Stimulated activated memory B cell treated with anti-CD40 and anti-IgM and Interleukin-4, amounts not matched to agents 10 μg/mL and 1 μg/mL and 100 μg/mL, for 72 hours (primary cell): ENCODE measurements around the gene ADIRF.
A peak's percentile ranks its signal among the peaks of the same experiment; 100 is the strongest.
"Not testable (repeated sequence)": the region's sequence is repeated elsewhere in the genome, so short reads cannot be mapped to it uniquely, and the experiment has no call there.

ENCODE experiments used
- ATAC-seq: fragments of 150-1000 bp; cut with Tn5 transposase; 2 replicates; pipeline ENCODE4 v1.10.0; 2021
- H3K27ac Mint-ChIP-seq: one replicate; pipeline ENCODE4 v1.8.0; 2022; ENCODE audit warnings: mild to moderate bottlenecking, mixed read lengths
- H3K27me3 Mint-ChIP-seq: one replicate; pipeline ENCODE4 v1.8.0; 2022; ENCODE audit warnings: mixed read lengths
- H3K36me3 Mint-ChIP-seq: one replicate; pipeline ENCODE4 v1.8.0; 2022; ENCODE audit warnings: mixed read lengths
- H3K4me1 Mint-ChIP-seq: one replicate; pipeline ENCODE4 v1.8.0; 2022; ENCODE audit warnings: mixed read lengths
- H3K4me3 Mint-ChIP-seq: one replicate; pipeline ENCODE4 v1.8.0; 2022; ENCODE audit warnings: mild to moderate bottlenecking, moderate library complexity, mixed read lengths
- H3K9me3 Mint-ChIP-seq: one replicate; pipeline ENCODE4 v1.8.0; 2022; ENCODE audit warnings: mixed read lengths

Gene ADIRF

DNA sequence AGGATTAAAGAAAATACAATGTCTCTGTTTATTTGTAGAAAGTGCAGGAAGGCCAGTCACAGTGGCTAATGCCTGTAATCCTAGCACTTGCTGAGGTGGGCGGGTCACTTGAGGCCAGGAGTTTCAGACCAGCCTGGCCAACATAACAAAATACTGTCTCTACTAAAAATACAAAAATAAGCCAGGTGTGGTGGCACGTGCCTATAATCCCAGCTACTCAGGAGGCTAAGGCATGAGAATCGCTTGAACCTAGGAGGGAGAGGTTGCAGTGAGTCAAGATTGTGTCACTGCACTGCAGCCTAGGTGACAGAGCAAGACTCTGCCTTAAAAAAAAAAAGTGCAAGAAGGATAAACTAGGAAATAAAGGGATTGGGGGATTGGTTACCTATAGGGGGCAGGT lies 10.2 kb downstream of the ADIRF start:
- not testable (repeated sequence) for H3K36me3 Mint-ChIP-seq, H3K27me3 Mint-ChIP-seq, ATAC-seq, H3K27ac Mint-ChIP-seq, H3K9me3 Mint-ChIP-seq, H3K4me3 Mint-ChIP-seq, H3K4me1 Mint-ChIP-seq

DNA sequence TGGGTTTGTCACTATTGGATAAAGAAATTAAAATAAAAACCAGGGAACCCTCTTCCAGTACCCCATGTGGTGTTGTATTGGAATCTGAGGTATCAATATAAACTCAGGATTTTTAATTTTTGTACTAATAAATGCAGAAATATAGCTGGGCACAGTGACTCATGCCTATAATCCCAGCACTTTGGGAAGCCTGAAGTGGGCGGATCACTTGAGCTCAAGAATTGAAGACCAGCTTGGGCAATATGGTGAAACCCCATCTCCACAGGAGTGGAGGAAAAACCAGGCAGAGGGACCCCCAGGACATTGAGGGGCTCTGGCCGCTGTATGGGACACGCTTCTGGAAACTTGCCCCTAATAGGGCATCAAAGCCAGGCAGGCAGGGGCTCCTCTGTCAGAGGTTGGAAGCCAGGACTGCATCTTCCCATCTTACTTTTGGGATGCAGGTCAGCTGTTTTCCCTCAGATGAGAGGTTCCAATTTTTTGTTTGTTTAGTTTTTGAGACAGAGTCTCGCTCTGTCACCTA lies 11.1 kb downstream of the ADIRF start:
- ATAC-seq, result no peak
- Mint-ChIP-seq H3K9me3 (no peaks in the 10 kb centered on the region), H3K27me3 (no peaks in the 10 kb centered on the region), H3K4me3 (no peak overlapping the region), H3K27ac (no peak overlapping the region), H3K36me3 (no peaks in the 10 kb centered on the region), H3K4me1 (peaks cover 6% of the 10 kb centered on the region)

DNA sequence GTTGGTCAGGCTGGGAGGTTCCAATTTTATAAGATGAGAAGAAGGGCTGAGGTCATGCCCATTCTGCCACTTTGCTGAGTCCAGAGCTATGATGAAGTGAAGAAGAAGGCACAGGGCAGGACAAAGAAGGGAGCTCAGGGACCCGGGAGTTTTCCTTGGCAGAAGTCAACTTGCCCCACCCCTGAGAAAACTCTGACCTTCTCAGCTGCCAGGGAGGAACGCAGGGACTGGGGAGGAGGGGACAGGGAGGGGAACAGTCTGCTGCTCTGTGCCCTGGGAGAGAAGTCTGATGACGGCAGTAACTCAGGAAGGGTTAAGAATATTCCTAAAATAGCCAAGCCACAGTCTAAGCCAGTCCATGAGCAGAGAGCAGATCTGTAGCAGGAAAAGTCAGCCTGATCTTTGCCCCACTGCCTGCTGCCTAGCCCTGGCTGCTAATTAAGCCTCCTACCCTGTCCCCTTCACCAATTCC lies 11.7 kb downstream of the ADIRF start:
- Mint-ChIP-seq H3K4me1 (peaks cover 6% of the 10 kb centered on the region), H3K9me3 (no peaks in the 10 kb centered on the region), H3K4me3 (no peak overlapping the region), H3K36me3 (no peaks in the 10 kb centered on the region), H3K27ac (no peak overlapping the region), H3K27me3 (no peaks in the 10 kb centered on the region)
- ATAC-seq, result no peak

DNA sequence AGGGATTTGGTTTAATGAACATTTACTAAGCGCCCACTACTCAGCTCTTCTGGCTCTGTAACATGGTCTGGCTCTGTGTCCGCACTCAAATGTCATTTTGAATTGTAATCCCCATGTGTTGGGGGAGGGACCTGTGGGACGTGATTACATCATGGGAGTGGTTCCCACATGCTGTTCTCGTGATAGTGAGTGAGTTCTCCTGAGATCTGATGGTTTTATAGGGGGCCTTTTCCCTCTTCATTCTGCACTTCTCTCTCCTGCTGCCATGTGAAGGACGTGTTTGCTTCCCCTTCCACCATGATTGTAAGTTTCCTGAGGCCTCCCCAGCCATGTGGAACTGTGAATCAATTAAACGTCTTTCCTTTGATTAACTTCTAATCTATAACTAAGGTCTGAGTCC lies 12.7 kb downstream of the ADIRF start:
- not testable (repeated sequence) for H3K27ac Mint-ChIP-seq, H3K36me3 Mint-ChIP-seq, H3K27me3 Mint-ChIP-seq, ATAC-seq, H3K4me1 Mint-ChIP-seq, H3K9me3 Mint-ChIP-seq, H3K4me3 Mint-ChIP-seq

DNA sequence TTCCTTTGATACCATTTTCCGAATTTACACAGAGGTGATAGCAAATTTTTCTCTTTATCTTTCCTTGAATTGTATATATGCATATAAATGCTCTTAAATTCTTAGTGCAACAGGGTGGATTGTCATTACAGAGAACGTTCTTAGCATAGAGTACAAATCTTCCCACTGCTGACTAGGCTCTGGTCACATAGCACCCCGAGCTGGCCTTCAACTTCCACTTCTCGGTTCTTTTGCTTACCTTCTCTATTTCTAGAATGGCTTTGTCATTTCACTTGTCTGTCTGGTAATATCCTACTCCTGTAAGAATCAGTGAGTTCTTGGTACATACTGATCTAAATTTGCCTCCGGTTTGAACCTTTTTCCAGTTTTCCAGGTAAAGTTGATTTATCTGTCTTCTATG lies 13.4 kb downstream of the ADIRF start:
- H3K4me1 Mint-ChIP-seq, result peaks cover 6% of the 10 kb centered on the region
- H3K27ac Mint-ChIP-seq, result no peak overlapping the region
- H3K9me3 Mint-ChIP-seq, result no peaks in the 10 kb centered on the region
- no peaks in the 10 kb centered on the region for H3K27me3 Mint-ChIP-seq
- no peak for ATAC-seq
- no peaks in the 10 kb centered on the region for H3K36me3 Mint-ChIP-seq
- peak overlapping the region; percentile 21 for H3K4me3 Mint-ChIP-seq

DNA sequence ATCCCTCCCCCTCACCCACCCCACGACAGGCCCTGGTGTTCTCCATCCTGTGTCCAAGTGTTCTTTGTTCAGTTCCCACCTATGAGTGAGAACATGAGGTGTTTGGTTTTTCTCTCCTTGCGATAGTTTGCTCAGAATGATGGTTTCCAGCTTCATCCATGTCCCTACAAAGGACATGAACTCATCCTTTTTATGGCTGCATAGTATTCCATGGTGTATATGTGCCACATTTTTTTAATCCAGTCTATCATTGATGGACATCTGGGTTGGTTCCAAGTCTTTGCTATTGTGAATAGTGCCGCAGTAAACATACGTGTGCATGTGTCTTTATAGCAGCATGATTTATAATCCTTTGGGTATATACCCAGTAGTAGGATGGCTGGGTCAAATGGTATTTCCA lies 16.2 kb downstream of the ADIRF start:
- ATAC-seq, H3K27ac Mint-ChIP-seq, H3K27me3 Mint-ChIP-seq, H3K4me1 Mint-ChIP-seq, H3K36me3 Mint-ChIP-seq, H3K4me3 Mint-ChIP-seq, H3K9me3 Mint-ChIP-seq: not testable (repeated sequence)

DNA sequence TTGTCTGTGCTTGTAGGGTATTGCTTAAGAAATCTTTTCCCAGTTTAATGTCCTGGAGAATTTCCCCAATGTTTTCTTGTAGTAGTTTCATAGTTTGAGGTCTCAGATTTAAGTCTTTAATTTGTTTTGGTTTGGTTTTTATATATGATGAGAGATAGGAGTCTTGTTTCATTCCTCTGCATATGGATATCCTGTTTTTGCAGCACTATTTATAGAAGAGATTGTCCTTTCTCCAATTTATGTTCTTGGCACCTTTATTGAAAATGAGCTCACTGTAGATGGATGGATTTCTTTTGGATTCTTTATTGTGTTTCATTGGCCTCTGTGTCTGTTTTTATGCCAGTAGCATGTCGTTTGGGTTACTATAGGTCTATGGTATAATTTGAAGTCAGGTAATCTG lies 20.2 kb downstream of the ADIRF start:
- Mint-ChIP-seq H3K36me3 (no peaks in the 10 kb centered on the region), H3K27ac (no peak overlapping the region), H3K9me3 (no peaks in the 10 kb centered on the region), H3K4me3 (no peak overlapping the region), H3K27me3 (peaks cover 24% of the 10 kb centered on the region), H3K4me1 (no peaks in the 10 kb centered on the region)
- ATAC-seq, result no peak

DNA sequence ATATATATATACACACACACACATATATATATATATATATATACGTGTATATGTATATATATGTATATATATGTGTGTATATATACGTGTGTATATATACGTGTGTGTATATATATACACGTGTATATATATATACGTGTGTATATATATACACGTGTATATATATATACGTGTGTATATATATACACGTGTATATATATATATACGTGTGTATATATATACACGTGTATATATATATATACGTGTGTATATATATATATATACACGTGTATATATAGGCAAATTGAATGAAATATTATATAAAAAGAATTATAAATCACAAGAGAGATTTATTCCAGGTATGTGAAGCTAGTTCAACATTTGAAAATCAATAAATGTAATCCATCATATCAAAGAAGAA lies 23.1 kb downstream of the ADIRF start:
- not testable (repeated sequence) for H3K4me3 Mint-ChIP-seq, H3K4me1 Mint-ChIP-seq, ATAC-seq, H3K36me3 Mint-ChIP-seq, H3K9me3 Mint-ChIP-seq, H3K27ac Mint-ChIP-seq
- peaks cover 24% of the 10 kb centered on the region for H3K27me3 Mint-ChIP-seq

DNA sequence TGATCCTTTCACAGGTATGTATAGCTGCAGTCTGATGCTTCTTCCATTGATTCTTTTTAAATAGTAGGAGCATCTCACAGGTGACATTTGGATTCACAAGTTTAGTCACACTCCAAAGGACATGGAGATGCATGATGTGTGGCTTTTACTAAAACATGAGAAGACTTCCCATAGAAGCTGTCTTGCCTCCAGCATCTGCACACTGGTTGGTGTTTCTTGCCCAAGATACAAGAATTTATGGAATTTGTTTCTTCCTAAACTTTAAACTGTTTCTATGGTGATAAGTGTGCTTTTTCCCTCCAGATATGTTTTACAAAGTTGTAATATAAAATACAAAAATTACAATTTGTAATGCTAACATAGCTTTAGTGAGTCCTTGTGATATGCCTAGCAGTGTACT lies 24.2 kb downstream of the ADIRF start:
- no peak for ATAC-seq
- peaks cover 24% of the 10 kb centered on the region for H3K27me3 Mint-ChIP-seq
- no peak overlapping the region for H3K4me3 Mint-ChIP-seq
- H3K36me3 Mint-ChIP-seq, result no peaks in the 10 kb centered on the region
- no peaks in the 10 kb centered on the region for H3K9me3 Mint-ChIP-seq
- H3K27ac Mint-ChIP-seq, result no peak overlapping the region
- no peaks in the 10 kb centered on the region for H3K4me1 Mint-ChIP-seq

DNA sequence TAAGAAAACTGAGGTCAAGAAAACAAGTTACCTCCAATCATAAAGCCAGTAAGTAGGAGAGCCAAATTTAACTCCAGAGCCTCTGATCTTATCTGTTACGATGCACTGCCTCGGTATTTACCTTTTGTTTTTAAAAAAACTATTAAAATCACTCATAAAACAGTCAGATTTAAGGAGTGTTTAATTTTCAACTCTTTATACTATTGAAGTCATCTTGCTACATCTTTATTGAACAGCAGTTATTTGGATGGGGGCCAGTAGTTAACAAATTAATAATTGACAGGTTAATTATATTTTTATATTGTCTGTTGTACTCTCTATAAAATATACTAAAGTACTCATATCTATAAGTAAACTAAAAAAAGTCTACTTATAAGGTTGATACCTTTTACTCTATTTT lies 24.6 kb downstream of the ADIRF start:
- H3K9me3 Mint-ChIP-seq, result no peaks in the 10 kb centered on the region
- peaks cover 24% of the 10 kb centered on the region for H3K27me3 Mint-ChIP-seq
- no peak overlapping the region for H3K27ac Mint-ChIP-seq
- H3K4me3 Mint-ChIP-seq, result no peak overlapping the region
- no peak for ATAC-seq
- no peaks in the 10 kb centered on the region for H3K4me1 Mint-ChIP-seq
- no peaks in the 10 kb centered on the region for H3K36me3 Mint-ChIP-seq

DNA sequence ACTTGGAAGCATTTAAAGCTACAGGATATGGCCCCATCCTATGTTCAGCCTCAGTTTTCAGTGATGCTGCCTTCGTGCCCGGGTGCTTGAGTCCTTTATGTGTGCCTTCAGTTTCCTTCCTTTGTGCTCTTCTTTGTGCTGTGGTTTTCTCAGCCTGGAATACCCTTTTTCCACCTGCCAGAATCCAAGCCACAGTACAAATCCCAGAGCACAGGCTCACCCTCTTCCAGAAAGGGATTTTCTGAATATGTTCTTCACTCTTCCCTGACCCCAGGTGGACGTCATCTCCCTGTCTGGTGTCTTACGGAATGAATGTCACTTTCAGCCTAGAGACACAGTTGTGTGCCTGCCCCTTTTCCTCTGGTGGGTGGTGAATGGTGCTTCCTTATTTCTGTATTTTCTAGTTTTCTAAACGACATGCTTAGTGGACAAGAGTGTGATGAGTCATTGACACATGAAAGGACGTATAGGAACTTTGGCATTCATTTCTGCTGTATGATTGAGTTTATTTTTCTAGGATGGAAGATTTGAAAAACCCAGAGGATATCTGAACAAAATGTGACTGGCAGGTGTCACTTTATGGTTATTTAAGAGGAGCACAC lies 31.6 kb downstream of the ADIRF start:
- H3K27me3 Mint-ChIP-seq, ATAC-seq, H3K4me3 Mint-ChIP-seq, H3K9me3 Mint-ChIP-seq, H3K27ac Mint-ChIP-seq, H3K36me3 Mint-ChIP-seq, H3K4me1 Mint-ChIP-seq: not testable (repeated sequence)

DNA sequence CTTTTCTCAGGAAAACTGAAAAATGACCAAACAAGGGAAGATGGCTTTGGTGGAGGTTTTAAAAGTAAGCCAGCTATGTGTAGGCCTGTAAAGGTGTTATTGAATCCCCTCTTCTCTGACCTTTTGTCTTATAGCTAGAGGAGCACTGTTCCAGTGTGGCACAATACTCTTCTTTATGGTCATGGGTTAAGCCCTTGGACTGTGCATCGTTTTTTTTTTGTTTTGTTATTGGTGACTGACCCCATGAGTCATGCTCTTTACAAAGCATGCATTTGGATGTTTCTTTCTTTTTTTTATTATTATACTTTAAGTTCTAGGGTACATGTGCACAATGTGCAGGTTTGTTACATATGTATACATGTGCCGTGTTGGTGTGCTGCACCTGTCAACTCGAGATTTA lies 32.2 kb downstream of the ADIRF start:
- no peak for ATAC-seq

DNA sequence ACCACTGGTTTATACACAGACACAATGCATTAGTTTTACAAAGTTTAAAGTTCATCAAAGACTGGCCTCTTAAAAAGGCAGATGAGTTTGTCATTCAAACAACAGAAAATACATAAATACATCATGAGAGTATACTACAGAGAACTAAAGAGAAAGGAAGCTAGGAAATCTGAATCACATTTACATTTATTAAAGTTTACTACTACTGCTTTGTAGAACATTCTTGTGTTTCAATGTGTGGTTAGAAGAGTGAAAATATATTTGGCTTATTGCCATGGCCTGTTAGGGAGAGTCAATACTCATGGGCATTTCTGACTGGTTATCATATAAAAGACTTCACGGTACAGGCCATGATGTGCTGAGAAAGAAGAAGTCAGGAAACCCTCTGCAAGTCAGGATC lies 38.8 kb downstream of the ADIRF start:
- not testable (repeated sequence) for H3K27ac Mint-ChIP-seq, ATAC-seq, H3K9me3 Mint-ChIP-seq, H3K4me1 Mint-ChIP-seq, H3K4me3 Mint-ChIP-seq, H3K27me3 Mint-ChIP-seq, H3K36me3 Mint-ChIP-seq

More for the DNA sequence above, 32.2 kb downstream of the ADIRF start:
- no peaks in the 10 kb centered on the region for H3K27me3 Mint-ChIP-seq
- H3K36me3 Mint-ChIP-seq, result no peaks in the 10 kb centered on the region
- no peak overlapping the region for H3K27ac Mint-ChIP-seq
- H3K9me3 Mint-ChIP-seq, result no peaks in the 10 kb centered on the region
- H3K4me1 Mint-ChIP-seq, result no peaks in the 10 kb centered on the region
- no peak overlapping the region for H3K4me3 Mint-ChIP-seq

DNA sequence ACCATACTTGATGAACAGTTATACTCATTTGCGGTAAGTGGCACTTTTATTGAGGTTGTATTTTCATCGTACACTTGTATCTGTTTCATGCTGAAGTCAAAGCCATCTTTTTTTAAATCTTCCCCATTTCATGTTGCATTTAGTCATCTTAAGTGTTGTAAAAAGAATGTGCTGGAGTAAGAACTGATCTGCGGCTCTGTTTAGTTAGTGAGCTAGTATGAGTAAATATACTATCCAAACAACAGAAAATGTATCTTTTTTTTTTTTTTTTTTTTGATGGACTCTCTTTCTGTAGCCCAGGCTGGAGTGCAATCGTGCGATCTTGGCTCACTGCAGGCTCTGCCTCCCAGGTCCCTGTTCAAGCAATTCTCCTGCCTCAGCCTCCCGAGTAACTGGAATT lies 39.4 kb downstream of the ADIRF start:
- not testable (repeated sequence) for H3K4me1 Mint-ChIP-seq, H3K27me3 Mint-ChIP-seq, H3K4me3 Mint-ChIP-seq, H3K9me3 Mint-ChIP-seq, H3K36me3 Mint-ChIP-seq, ATAC-seq, H3K27ac Mint-ChIP-seq

DNA sequence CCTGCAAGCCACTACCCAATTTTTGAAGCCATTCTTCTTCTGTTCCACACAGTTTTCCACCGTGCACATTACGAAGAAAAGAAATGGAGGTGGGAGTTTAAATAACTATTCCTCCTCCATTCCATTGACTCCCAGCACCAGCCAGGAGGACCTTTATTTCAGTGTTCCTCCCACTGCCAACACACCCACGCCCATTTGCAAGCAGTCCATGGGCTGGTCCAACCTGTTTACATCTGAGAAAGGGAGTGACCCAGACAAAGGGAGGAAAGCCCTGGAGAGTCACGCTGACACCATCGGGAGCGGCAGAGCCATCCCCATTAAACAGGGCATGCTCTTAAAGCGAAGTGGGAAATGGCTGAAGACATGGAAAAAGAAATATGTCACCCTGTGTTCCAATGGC lies 40.0 kb downstream of the ADIRF start:
- H3K9me3 Mint-ChIP-seq, H3K27ac Mint-ChIP-seq, H3K4me3 Mint-ChIP-seq, H3K27me3 Mint-ChIP-seq, H3K36me3 Mint-ChIP-seq, ATAC-seq, H3K4me1 Mint-ChIP-seq: not testable (repeated sequence)

DNA sequence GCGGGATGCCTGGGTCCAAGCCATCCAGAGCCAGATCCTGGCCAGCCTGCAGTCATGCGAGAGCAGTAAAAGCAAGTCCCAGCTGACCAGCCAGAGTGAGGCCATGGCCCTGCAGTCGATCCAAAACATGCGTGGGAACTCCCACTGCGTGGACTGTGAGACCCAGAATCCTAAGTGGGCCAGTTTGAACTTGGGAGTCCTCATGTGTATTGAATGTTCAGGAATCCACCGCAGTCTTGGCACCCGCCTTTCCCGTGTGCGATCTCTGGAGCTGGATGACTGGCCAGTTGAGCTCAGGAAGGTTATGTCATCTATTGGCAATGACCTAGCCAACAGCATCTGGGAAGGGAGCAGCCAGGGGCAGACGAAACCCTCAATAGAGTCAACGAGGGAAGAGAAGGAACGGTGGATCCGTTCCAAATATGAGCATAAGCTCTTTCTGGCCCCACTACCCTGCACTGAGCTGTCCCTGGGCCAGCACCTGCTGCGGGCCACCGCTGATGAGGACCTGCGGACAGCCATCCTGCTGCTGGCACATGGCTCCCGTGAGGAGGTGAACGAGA lies 40.9 kb downstream of the ADIRF start:
- H3K9me3 Mint-ChIP-seq, H3K4me3 Mint-ChIP-seq, H3K36me3 Mint-ChIP-seq, H3K27ac Mint-ChIP-seq, H3K27me3 Mint-ChIP-seq, ATAC-seq, H3K4me1 Mint-ChIP-seq: not testable (repeated sequence)
